ENCODE results near the gene C1orf174. TPM values are rescaled to one million over a fixed set of nuclear protein-coding genes. Genes with fewer than 3 reads are reported as not detected.
A peak's percentile ranks its signal among the peaks of the same experiment; 100 is the strongest.

C1orf174 gene
- total and polyA plus RNA-seq, 2 donors = 19.3 to 23.1 TPM

- H3K9me3 ChIP-seq (ENCODE audit: control insufficient read depth in 2 of 2, insufficient read depth in 1 of 2, low read length in 1 of 2) = no peaks in the 10 kb centered on the region
- H3K4me3 ChIP-seq (ENCODE audit: low read length in 2 of 2) = peak overlapping the region in 1 of 2 donors; percentile 66
- DNase-seq (ENCODE audit: low read depth in 6 of 9, low spot score in 9 of 9) = peak in 3 of 9 donors; percentile 13 to 55 (median 13)
- no peak overlapping the region for H3K27ac ChIP-seq (ENCODE audit: low read depth in 1 of 2, low read length in 1 of 2)
- 86% methylated on average over 34 of the region's 34 CpGs for WGBS
- no peaks in the 10 kb centered on the region for H3K36me3 ChIP-seq (ENCODE audit: control insufficient read depth in 2 of 2, insufficient read depth in 2 of 2, low read length in 1 of 2)
- peaks cover 20% of the 10 kb centered on the region in 2 donors for H3K4me1 ChIP-seq (ENCODE audit: control insufficient read depth in 2 of 2, insufficient read depth in 2 of 2, low read length in 2 of 2)
- no peaks in the 10 kb centered on the region for H3K27me3 ChIP-seq (ENCODE audit: control insufficient read depth in 2 of 2, insufficient read depth in 1 of 2, low read length in 1 of 2)
Observed at GRCh38 chr1:3858231-3858981, 41.7 kb downstream of the C1orf174 start.

- Histone ChIP-seq H3K9me3 (ENCODE audit: control insufficient read depth in 2 of 2, insufficient read depth in 1 of 2, low read length in 1 of 2) (no peaks in the 10 kb centered on the region), H3K36me3 (ENCODE audit: control insufficient read depth in 2 of 2, insufficient read depth in 2 of 2, low read length in 1 of 2) (no peaks in the 10 kb centered on the region), H3K27me3 (ENCODE audit: control insufficient read depth in 2 of 2, insufficient read depth in 1 of 2, low read length in 1 of 2) (no peaks in the 10 kb centered on the region), H3K4me1 (ENCODE audit: control insufficient read depth in 2 of 2, insufficient read depth in 2 of 2, low read length in 2 of 2) (peaks cover 20% of the 10 kb centered on the region in 2 donors), H3K27ac (ENCODE audit: low read depth in 1 of 2, low read length in 1 of 2) (peak overlapping the region; percentile 72 to 91), H3K4me3 (ENCODE audit: low read length in 2 of 2) (peak overlapping the region; percentile 66)
- no peak for DNase-seq (ENCODE audit: low read depth in 6 of 9, low spot score in 9 of 9)
- WGBS = 15% methylated on average over 21 of the region's 21 CpGs
Observed at GRCh38 chr1:3857791-3858129, 42.3 kb downstream of the C1orf174 start.

DNA sequence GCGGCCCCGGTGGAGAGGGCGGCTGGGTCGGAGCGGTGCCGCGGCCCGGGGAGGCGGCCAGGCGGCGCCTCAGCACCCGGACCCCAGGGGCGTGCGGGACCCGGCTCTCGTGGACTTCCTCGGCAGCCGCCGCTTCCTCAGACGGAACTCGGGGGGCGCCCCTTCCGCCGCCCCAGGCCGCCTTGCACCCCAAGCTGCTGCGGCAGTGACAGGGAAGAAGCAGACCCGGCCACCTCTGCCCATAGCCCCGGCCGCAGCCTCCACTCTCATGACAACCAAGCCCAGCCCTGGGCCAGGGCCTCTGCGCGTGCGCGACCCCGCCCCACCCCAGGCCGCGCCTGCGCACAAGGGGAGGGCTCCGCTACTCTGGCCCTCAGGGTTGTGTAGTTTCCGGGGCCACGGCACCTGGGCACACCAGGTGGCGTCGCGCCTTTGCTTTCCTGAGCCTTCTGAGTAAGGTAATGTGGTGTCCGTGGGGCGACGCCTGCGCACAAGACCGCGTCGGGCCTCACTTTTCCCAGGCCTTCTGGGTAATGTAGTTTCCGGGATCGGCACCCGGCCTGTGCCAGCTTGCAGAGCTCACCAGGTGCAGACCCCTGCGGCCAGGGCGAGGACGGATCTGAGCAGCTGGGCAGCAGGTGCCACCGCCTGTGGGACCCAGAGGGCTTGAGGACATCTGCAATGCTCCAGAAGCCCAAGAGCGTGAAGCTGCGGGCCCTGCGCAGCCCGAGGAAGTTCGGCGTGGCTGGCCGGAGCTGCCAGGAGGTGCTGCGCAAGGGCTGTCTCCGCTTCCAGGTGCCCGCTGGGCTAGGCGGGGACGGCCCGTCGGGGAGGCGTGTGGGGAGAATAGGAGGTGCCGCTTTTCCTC, 42.9 kb downstream of the C1orf174 start, which contains the start of the genes CEP104 and DFFB:
Gene CEP104, minus strand, starts transcription at position 289 of the 868 bp plus-strand sequence. CDS start 4,804 bp downstream, outside the sequence.
Gene DFFB, plus strand, starts transcription at position 554 of the 868 bp plus-strand sequence. Its CDS starts 128 bp downstream, at position 682.
- H3K27me3 ChIP-seq (ENCODE audit: control insufficient read depth in 2 of 2, insufficient read depth in 1 of 2, low read length in 1 of 2) = no peaks in the 10 kb centered on the region
- H3K36me3 ChIP-seq (ENCODE audit: control insufficient read depth in 2 of 2, insufficient read depth in 2 of 2, low read length in 1 of 2) = peaks cover 0 to 2% of the 10 kb centered on the region in 2 donors
- peak; percentile 95 to 99 (median 98) for DNase-seq (ENCODE audit: low read depth in 6 of 9, low spot score in 9 of 9)
- peak within 1 kb of the TSS; percentile 66 for H3K4me3 ChIP-seq (ENCODE audit: low read length in 2 of 2)
- peaks cover 20% of the 10 kb centered on the region in 2 donors for H3K4me1 ChIP-seq (ENCODE audit: control insufficient read depth in 2 of 2, insufficient read depth in 2 of 2, low read length in 2 of 2)
- under 1% methylated on average over 73 of the region's 73 CpGs for WGBS
- no peaks in the 10 kb centered on the region for H3K9me3 ChIP-seq (ENCODE audit: control insufficient read depth in 2 of 2, insufficient read depth in 1 of 2, low read length in 1 of 2)
- peak within 1 kb of the TSS; percentile 72 to 91 for H3K27ac ChIP-seq (ENCODE audit: low read depth in 1 of 2, low read length in 1 of 2)

DNA sequence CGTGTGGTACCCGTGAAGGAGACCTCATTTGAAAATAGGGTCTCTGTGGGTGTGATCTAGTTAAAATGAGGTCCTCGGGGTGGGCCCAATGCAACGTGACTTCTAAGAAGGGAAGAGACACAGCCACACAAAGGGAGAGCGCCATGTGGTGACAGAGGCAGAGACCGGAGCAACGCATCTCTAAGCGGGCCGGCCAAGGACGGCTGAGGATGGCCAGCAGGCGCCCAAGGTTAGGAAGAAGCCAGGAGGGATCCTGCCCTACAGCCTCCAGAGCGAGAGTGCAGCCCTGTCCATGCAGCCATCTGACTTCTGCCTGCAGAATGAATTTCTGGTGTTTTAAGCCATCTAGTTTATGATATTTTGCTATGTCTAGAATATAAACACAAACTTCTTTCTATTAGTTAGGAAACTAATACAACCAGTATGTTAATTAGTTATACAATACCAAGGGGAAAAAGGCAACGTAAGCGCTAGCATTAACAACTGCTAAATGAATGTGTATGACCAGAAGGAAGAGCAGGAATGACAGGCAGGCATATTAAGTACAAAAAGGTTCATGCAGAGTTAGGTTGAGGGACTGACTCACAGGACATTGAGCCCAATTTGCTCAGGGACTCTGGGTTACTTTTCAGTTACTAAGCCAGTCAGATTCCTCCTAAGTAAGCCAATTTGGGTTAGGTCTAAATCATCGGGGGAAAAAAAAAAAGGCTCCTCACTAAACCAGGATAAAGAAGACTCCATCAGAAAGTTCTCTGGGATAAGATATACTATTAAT, 47.2 kb downstream of the C1orf174 start:
- H3K27ac ChIP-seq (ENCODE audit: low read depth in 1 of 2, low read length in 1 of 2) = no peak overlapping the region
- no peaks in the 10 kb centered on the region for H3K27me3 ChIP-seq (ENCODE audit: control insufficient read depth in 2 of 2, insufficient read depth in 1 of 2, low read length in 1 of 2)
- WGBS = 92% methylated on average over 15 of the region's 15 CpGs
- no peaks in the 10 kb centered on the region for H3K9me3 ChIP-seq (ENCODE audit: control insufficient read depth in 2 of 2, insufficient read depth in 1 of 2, low read length in 1 of 2)
- DNase-seq (ENCODE audit: low read depth in 6 of 9, low spot score in 9 of 9) = no peak
- peaks cover 10 to 27% of the 10 kb centered on the region in 2 donors for H3K36me3 ChIP-seq (ENCODE audit: control insufficient read depth in 2 of 2, insufficient read depth in 2 of 2, low read length in 1 of 2)
- H3K4me3 ChIP-seq (ENCODE audit: low read length in 2 of 2) = no peak overlapping the region
- H3K4me1 ChIP-seq (ENCODE audit: control insufficient read depth in 2 of 2, insufficient read depth in 2 of 2, low read length in 2 of 2) = peaks cover 15 to 17% of the 10 kb centered on the region in 2 donors

DNA sequence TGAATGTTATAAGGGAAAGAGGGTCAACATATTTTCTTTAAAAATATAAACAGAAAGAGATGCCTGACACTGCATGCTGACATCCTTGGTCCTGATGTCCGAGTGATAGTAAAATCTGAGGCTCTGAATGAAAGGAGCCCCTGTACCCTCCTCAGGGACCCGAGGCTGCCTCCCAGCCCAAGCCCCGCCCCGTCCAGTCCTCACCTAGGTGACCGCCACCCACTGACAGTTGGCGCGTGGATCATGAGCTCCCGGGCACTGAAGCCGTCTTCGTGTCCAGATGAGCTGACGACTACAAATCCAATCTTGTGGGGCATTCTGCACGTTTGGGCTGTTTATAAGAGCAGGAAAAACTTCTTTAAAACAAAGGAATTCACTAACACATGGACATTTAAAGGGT, 48.0 kb downstream of the C1orf174 start:
- no peak overlapping the region for H3K27ac ChIP-seq (ENCODE audit: low read depth in 1 of 2, low read length in 1 of 2)
- H3K4me3 ChIP-seq (ENCODE audit: low read length in 2 of 2) = no peak overlapping the region
- no peak for DNase-seq (ENCODE audit: low read depth in 6 of 9, low spot score in 9 of 9)
- 97% methylated on average over 12 of the region's 12 CpGs for WGBS
- no peaks in the 10 kb centered on the region for H3K9me3 ChIP-seq (ENCODE audit: control insufficient read depth in 2 of 2, insufficient read depth in 1 of 2, low read length in 1 of 2)
- H3K4me1 ChIP-seq (ENCODE audit: control insufficient read depth in 2 of 2, insufficient read depth in 2 of 2, low read length in 2 of 2) = peaks cover 9 to 11% of the 10 kb centered on the region in 2 donors
- H3K36me3 ChIP-seq (ENCODE audit: control insufficient read depth in 2 of 2, insufficient read depth in 2 of 2, low read length in 1 of 2) = peaks cover 10 to 33% of the 10 kb centered on the region in 2 donors
- no peaks in the 10 kb centered on the region for H3K27me3 ChIP-seq (ENCODE audit: control insufficient read depth in 2 of 2, insufficient read depth in 1 of 2, low read length in 1 of 2)

- DNase-seq (ENCODE audit: low read depth in 6 of 9, low spot score in 9 of 9) = no peak
- Histone ChIP-seq H3K4me1 (ENCODE audit: control insufficient read depth in 2 of 2, insufficient read depth in 2 of 2, low read length in 2 of 2) (peaks cover 7 to 8% of the 10 kb centered on the region in 2 donors), H3K36me3 (ENCODE audit: control insufficient read depth in 2 of 2, insufficient read depth in 2 of 2, low read length in 1 of 2) (peaks cover 16 to 39% of the 10 kb centered on the region in 2 donors), H3K9me3 (ENCODE audit: control insufficient read depth in 2 of 2, insufficient read depth in 1 of 2, low read length in 1 of 2) (no peaks in the 10 kb centered on the region), H3K4me3 (ENCODE audit: low read length in 2 of 2) (no peak overlapping the region), H3K27ac (ENCODE audit: low read depth in 1 of 2, low read length in 1 of 2) (no peak overlapping the region), H3K27me3 (ENCODE audit: control insufficient read depth in 2 of 2, insufficient read depth in 1 of 2, low read length in 1 of 2) (no peaks in the 10 kb centered on the region)
- WGBS = 96% methylated on average over 6 of the region's 6 CpGs
Observed at GRCh38 chr1:3851292-3851691, 48.8 kb downstream of the C1orf174 start.

- no peak for DNase-seq (ENCODE audit: low read depth in 6 of 9, low spot score in 9 of 9)
- no peak overlapping the region for H3K4me3 ChIP-seq (ENCODE audit: low read length in 2 of 2)
- H3K36me3 ChIP-seq (ENCODE audit: control insufficient read depth in 2 of 2, insufficient read depth in 2 of 2, low read length in 1 of 2) = peaks cover 16 to 42% of the 10 kb centered on the region in 2 donors
- H3K9me3 ChIP-seq (ENCODE audit: control insufficient read depth in 2 of 2, insufficient read depth in 1 of 2, low read length in 1 of 2) = no peaks in the 10 kb centered on the region
- no peaks in the 10 kb centered on the region for H3K27me3 ChIP-seq (ENCODE audit: control insufficient read depth in 2 of 2, insufficient read depth in 1 of 2, low read length in 1 of 2)
- no peak overlapping the region for H3K27ac ChIP-seq (ENCODE audit: low read depth in 1 of 2, low read length in 1 of 2)
- H3K4me1 ChIP-seq (ENCODE audit: control insufficient read depth in 2 of 2, insufficient read depth in 2 of 2, low read length in 2 of 2) = peaks cover 3 to 4% of the 10 kb centered on the region in 2 donors
- 93% methylated on average over 12 of the region's 12 CpGs for WGBS
Observed at GRCh38 chr1:3850857-3851256, 49.2 kb downstream of the C1orf174 start.

DNA sequence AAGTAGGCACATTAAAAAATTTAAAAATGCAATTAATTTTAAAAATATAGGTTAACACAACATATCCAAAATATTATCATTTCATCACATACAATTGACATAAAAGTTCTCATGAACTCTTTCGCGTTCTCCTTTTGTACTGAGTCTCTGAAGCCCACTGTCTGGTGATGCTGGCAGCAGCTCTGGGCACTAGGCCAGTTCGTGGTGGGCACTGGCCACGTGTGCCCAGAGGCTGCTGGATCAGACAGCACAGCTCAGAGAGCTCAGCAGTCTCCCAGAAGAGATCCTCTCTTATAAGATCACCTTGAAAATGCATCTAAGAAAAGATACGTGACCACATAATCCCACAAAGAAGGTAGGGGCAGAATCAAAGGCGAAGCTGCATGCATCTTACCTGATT, 53.0 kb downstream of the C1orf174 start:
- DNase-seq (ENCODE audit: low read depth in 6 of 9, low spot score in 9 of 9) = no peak
- Histone ChIP-seq H3K27me3 (ENCODE audit: control insufficient read depth in 2 of 2, insufficient read depth in 1 of 2, low read length in 1 of 2) (no peaks in the 10 kb centered on the region), H3K4me3 (ENCODE audit: low read length in 2 of 2) (no peak overlapping the region), H3K4me1 (ENCODE audit: control insufficient read depth in 2 of 2, insufficient read depth in 2 of 2, low read length in 2 of 2) (no peaks in the 10 kb centered on the region), H3K27ac (ENCODE audit: low read depth in 1 of 2, low read length in 1 of 2) (no peak overlapping the region), H3K9me3 (ENCODE audit: control insufficient read depth in 2 of 2, insufficient read depth in 1 of 2, low read length in 1 of 2) (no peaks in the 10 kb centered on the region), H3K36me3 (ENCODE audit: control insufficient read depth in 2 of 2, insufficient read depth in 2 of 2, low read length in 1 of 2) (peaks cover 24 to 55% of the 10 kb centered on the region in 2 donors)
- 86% methylated on average over 6 of the region's 6 CpGs for WGBS

Data from thymus (tissue), 11 donors.